ENCODE data around the gene GFRA3. TPM values are rescaled to one million over a fixed set of nuclear protein-coding genes. Genes with fewer than 3 reads are reported as not detected.

Gene GFRA3
- not detected for polyA plus RNA-seq (2012; ENCODE audit: insufficient read length, low read depth)

- TF ChIP-seq REST (IDR thresholded peaks at IDR 0.05; ENCODE audit: insufficient read depth in 1 of 2, low read depth in 2 of 2, low read length in 2 of 2) (no peak), SIN3A (IDR thresholded peaks at IDR 0.05; ENCODE audit: borderline replicate concordance, insufficient read depth, low read length) (no peak)
Measured at GRCh38 chr5:138274189-138274853, at the start of gene GFRA3. Gene GFRA3, minus strand, starts transcription at chr5:138274621. Its CDS starts 197 bp downstream, at chr5:138274424.

- TF ChIP-seq REST (IDR thresholded peaks at IDR 0.05; ENCODE audit: insufficient read depth in 1 of 2, low read depth in 2 of 2, low read length in 2 of 2), result no peak
- no peak for TF ChIP-seq TAF1 (IDR thresholded peaks at IDR 0.05; ENCODE audit: borderline replicate concordance, insufficient read depth, low read length)
- no peak for TF ChIP-seq FOXP2 (optimal IDR thresholded peaks at IDR 0.05; ENCODE audit: borderline replicate concordance, extremely low read depth, extremely low read length, insufficient read depth)
- TF ChIP-seq POLR2AphosphoS5 (IDR thresholded peaks at IDR 0.05; ENCODE audit: low read depth, low read length), result no peak
- TF ChIP-seq SIN3A (IDR thresholded peaks at IDR 0.05; ENCODE audit: borderline replicate concordance, insufficient read depth, low read length), result no peak
Measured at GRCh38 chr5:138316355-138316754, 41.9 kb upstream of the GFRA3 start.

GRCh38 chr5:138315751-138316278 lies 41.4 kb upstream of the GFRA3 start:
- TF ChIP-seq POLR2AphosphoS5 (IDR thresholded peaks at IDR 0.05; ENCODE audit: low read depth, low read length), result no peak
- TF ChIP-seq SIN3A (IDR thresholded peaks at IDR 0.05; ENCODE audit: borderline replicate concordance, insufficient read depth, low read length), result no peak
- no peak for TF ChIP-seq REST (IDR thresholded peaks at IDR 0.05; ENCODE audit: insufficient read depth in 1 of 2, low read depth in 2 of 2, low read length in 2 of 2)
- no peak for TF ChIP-seq FOXP2 (optimal IDR thresholded peaks at IDR 0.05; ENCODE audit: borderline replicate concordance, extremely low read depth, extremely low read length, insufficient read depth)
- TF ChIP-seq TAF1 (IDR thresholded peaks at IDR 0.05; ENCODE audit: borderline replicate concordance, insufficient read depth, low read length), result no peak

GRCh38 chr5:138305797-138306196 lies 31.4 kb upstream of the GFRA3 start:
- no peak for TF ChIP-seq FOXP2 (optimal IDR thresholded peaks at IDR 0.05; ENCODE audit: borderline replicate concordance, extremely low read depth, extremely low read length, insufficient read depth)
- TF ChIP-seq POLR2AphosphoS5 (IDR thresholded peaks at IDR 0.05; ENCODE audit: low read depth, low read length), result no peak
- no peak for TF ChIP-seq TAF1 (IDR thresholded peaks at IDR 0.05; ENCODE audit: borderline replicate concordance, insufficient read depth, low read length)
- TF ChIP-seq REST (IDR thresholded peaks at IDR 0.05; ENCODE audit: insufficient read depth in 1 of 2, low read depth in 2 of 2, low read length in 2 of 2), result no peak
- no peak for TF ChIP-seq SIN3A (IDR thresholded peaks at IDR 0.05; ENCODE audit: borderline replicate concordance, insufficient read depth, low read length)
